Activated B cell treated with CpG ODN at 0.5 μM for 24 hours (primary cell): ENCODE data around the gene OR4A5. TPM values are rescaled to one million over a fixed set of nuclear protein-coding genes. Genes with fewer than 3 reads are reported as not detected.
"Not testable (repeated sequence)": the region's sequence is repeated elsewhere in the genome, so short reads cannot be mapped to it uniquely, and the experiment has no call there.

Experiments
- ATAC-seq: fragments of 200-7000 bp; cut with Tn5 transposase; one replicate; pipeline ENCODE4 v1.10.0; 2021; ENCODE audit warnings: low read depth, mild to moderate bottlenecking, moderate library complexity
- CTCF ChIA-PET: fragments of 350-600 bp; sonication (Branson Sonifier 250); formaldehyde crosslinking; loops from one replicate; lab custom pipeline; 2021; ENCODE audit warnings: antibody characterized with exemption; lab: Charles Lee
- POLR2A ChIA-PET: fragments of 350-600 bp; sonication (Branson Sonifier 250); formaldehyde crosslinking; loops from one replicate; lab custom pipeline; 2021; ENCODE audit warnings: antibody characterized with exemption; lab: Charles Lee
- DNase-seq: peaks from one replicate; pipeline ENCODE4 v3.0.0; 2022
- H3K27ac Mint-ChIP-seq: one replicate; pipeline ENCODE4 v1.8.0; 2020; ENCODE audit warnings: mixed read lengths
- H3K27me3 Mint-ChIP-seq: one replicate; pipeline ENCODE4 v1.8.0; 2021; ENCODE audit warnings: mixed read lengths
- H3K36me3 Mint-ChIP-seq: one replicate; pipeline ENCODE4 v1.8.0; 2021; ENCODE audit warnings: low read depth, mixed read lengths
- H3K4me1 Mint-ChIP-seq: one replicate; pipeline ENCODE4 v1.8.0; 2021; ENCODE audit warnings: mixed read lengths
- H3K4me3 Mint-ChIP-seq: one replicate; pipeline ENCODE4 v1.8.0; 2020; ENCODE audit warnings: mild to moderate bottlenecking, mixed read lengths
- H3K9me3 Mint-ChIP-seq: one replicate; pipeline ENCODE4 v1.8.0; 2020; ENCODE audit warnings: mixed read lengths
- intact Hi-C: fragments of 100-400 bp; cut with micrococcal nuclease; formaldehyde crosslinking; loops from one replicate; pipeline ENCODE4 v1.15.1; 2024
- total RNA-seq: library from RNA; stranded (reverse); gene quantifications from 2 replicates; pipeline ENCODE4 v1.2.3, GENCODE V29; 2022

The OR4A5 gene
- total RNA-seq = not detected in 2 replicates

- DNase-seq, intact Hi-C loops, H3K27ac Mint-ChIP-seq, H3K36me3 Mint-ChIP-seq, H3K27me3 Mint-ChIP-seq, CTCF ChIA-PET, H3K4me3 Mint-ChIP-seq, H3K4me1 Mint-ChIP-seq, POLR2A ChIA-PET, ATAC-seq: not testable (repeated sequence)
- peaks cover 25% of the 10 kb centered on the region for H3K9me3 Mint-ChIP-seq
These were observed at the start of gene OR4A5 for GRCh38 chr11:54706532-54706931. TSS of gene OR4A5 (plus strand) at chr11:54706832. CDS start at chr11:54706885, 53 bp downstream.

GRCh38 chr11:54720094-54720493 lies 13.5 kb downstream of the OR4A5 start:
- H3K4me1 Mint-ChIP-seq, ATAC-seq, intact Hi-C loops, CTCF ChIA-PET, H3K27me3 Mint-ChIP-seq, H3K27ac Mint-ChIP-seq, DNase-seq, POLR2A ChIA-PET, H3K36me3 Mint-ChIP-seq, H3K4me3 Mint-ChIP-seq: not testable (repeated sequence)
- peaks cover 14% of the 10 kb centered on the region for H3K9me3 Mint-ChIP-seq

Other genes starting within 250 kb of the OR4A5 start
- not detected in 2 replicates for gene OR4C46, start 102.8 kb upstream of the OR4A5 start, total RNA-seq